Gastrocnemius medialis (tissue), 4 donors: ENCODE data around the gene ALCAM. TPM values are rescaled to one million over a fixed set of nuclear protein-coding genes. Genes with fewer than 3 reads are reported as not detected.

ENCODE experiments used
- ATAC-seq, 2 donors: fragments of 150-250 bp; one replicate each; pipeline ENCODE4 v1.9.1; 2016
- DNase-seq, 2 donors: peaks; one replicate each; pipeline ENCODE4 v3.0.0-alpha.2; 2019
- H3K27ac ChIP-seq, 4 donors: fragments of 200-600 bp; sonication (generic); 1 replicate in 1 of 4; 2 replicates in 3 of 4; pipeline ENCODE4 v1.5.1; 2016 to 2018; ENCODE audit warnings: mild to moderate bottlenecking in 2 of 4, moderate library complexity in 1 of 4
- H3K27me3 ChIP-seq, 3 donors: fragments of 200-600 bp; sonication (generic) in 2 of 3; 1 replicate in 1 of 3; 2 replicates in 2 of 3; pipeline versions ENCODE4 v1.5.1 to v1.6.0; 2016 to 2019; ENCODE audit warnings: mild to moderate bottlenecking in 1 of 3, moderate library complexity in 1 of 3
- H3K36me3 ChIP-seq, 2 donors: fragments of 200-600 bp; sonication (generic) in 1 of 2; one replicate each; pipeline ENCODE4 v1.5.1; 2017 to 2018
- H3K4me1 ChIP-seq, 2 donors: fragments of 200-600 bp; sonication (generic) in 1 of 2; one replicate each; pipeline ENCODE4 v1.5.1; 2016 to 2017; ENCODE audit warnings: mild to moderate bottlenecking in 2 of 2
- H3K4me3 ChIP-seq, 4 donors: fragments of 200-600 bp; sonication (generic) in 3 of 4; 1 replicate in 1 of 4; 2 replicates in 3 of 4; pipeline ENCODE4 v1.5.1; 2016 to 2019; ENCODE audit warnings: mild to moderate bottlenecking in 2 of 4
- H3K9me3 ChIP-seq, 3 donors: fragments of 200-600 bp; sonication (generic) in 2 of 3; 1 replicate in 1 of 3; 2 replicates in 2 of 3; pipeline ENCODE4 v1.5.1; 2016 to 2019
- POLR2A ChIP-seq, 2 donors: fragments of 450-650 bp; IDR thresholded peaks; one replicate each; pipeline ENCODE4 v1.6.1; 2017; ENCODE audit warnings: antibody characterized with exemption in 2 of 2, mild to moderate bottlenecking in 2 of 2, moderate library complexity in 2 of 2
- in situ Hi-C, 4 donors: fragments of 200-750 bp; cut with MboI; loops; one replicate each; pipeline versions ENCODE4 v1.15.0 to v1.8.0; 2017; ENCODE audit warnings: low sequenced_read_pairs in 4 of 4
- intact Hi-C: fragments of 100-400 bp; cut with DNase I; formaldehyde crosslinking; loops from one replicate; pipeline ENCODE4 v1.15.1; 2023; ENCODE audit warnings: low total_unique reads
- total RNA-seq, 4 donors: library from RNA; depleted of rRNA; stranded (reverse); fragments of >200 nt; gene quantifications; one replicate each; pipeline versions ENCODE4 v1.1.0 to v1.2.3, GENCODE V29; 2016
- TF ChIP-seq, protein P1 (sequence below), 5 experiments: fragments of 450-650 bp in 3 of 5; fragments of 200-600 bp in 2 of 5; sonication (generic) in 2 of 5; IDR thresholded peaks in 4 of 5; conservative IDR thresholded peaks in 1 of 5; 1 replicate in 4 of 5; 2 replicates in 1 of 5; pipeline ENCODE4 v1.5.1; 2016 to 2019; ENCODE audit warnings: antibody characterized with exemption in 5 of 5, mild to moderate bottlenecking in 3 of 5, moderate library complexity in 3 of 5

ALCAM gene
- total RNA-seq, 4 donors from 2014 or later: 0.82 to 3.5 (median 1.6) TPM

DNA sequence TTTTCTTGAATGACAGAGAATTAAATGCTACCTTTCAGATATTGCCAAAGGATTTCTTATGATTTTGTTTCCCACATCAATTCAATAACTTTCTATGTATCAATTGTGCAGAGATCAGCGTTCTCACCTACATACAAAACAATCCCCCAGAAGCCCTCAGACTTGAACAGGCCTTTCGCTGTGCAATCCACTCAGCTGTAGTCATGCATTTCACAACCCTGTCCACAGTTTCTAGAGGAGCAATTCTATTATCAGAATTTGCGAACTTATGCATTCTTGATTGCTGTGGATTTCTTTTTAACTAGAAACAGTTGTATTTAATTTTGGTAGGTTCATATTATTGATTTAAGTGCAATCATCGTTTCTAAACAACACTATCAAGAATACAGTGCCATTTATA lies 13.7 kb upstream of the ALCAM start:
- ATAC-seq: no peak
- no peaks in the 10 kb centered on the region for H3K9me3 ChIP-seq
- intact Hi-C loops: no loop called here
- TF ChIP-seq, protein P1, sequence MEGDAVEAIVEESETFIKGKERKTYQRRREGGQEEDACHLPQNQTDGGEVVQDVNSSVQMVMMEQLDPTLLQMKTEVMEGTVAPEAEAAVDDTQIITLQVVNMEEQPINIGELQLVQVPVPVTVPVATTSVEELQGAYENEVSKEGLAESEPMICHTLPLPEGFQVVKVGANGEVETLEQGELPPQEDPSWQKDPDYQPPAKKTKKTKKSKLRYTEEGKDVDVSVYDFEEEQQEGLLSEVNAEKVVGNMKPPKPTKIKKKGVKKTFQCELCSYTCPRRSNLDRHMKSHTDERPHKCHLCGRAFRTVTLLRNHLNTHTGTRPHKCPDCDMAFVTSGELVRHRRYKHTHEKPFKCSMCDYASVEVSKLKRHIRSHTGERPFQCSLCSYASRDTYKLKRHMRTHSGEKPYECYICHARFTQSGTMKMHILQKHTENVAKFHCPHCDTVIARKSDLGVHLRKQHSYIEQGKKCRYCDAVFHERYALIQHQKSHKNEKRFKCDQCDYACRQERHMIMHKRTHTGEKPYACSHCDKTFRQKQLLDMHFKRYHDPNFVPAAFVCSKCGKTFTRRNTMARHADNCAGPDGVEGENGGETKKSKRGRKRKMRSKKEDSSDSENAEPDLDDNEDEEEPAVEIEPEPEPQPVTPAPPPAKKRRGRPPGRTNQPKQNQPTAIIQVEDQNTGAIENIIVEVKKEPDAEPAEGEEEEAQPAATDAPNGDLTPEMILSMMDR (IDR thresholded peaks at IDR 0.05 in 4 of 5, conservative IDR thresholded peaks at IDR 0.05 in 1 of 5): no peak
- TF ChIP-seq POLR2A (IDR thresholded peaks at IDR 0.05): no peak
- no peak overlapping the region for H3K27ac ChIP-seq
- H3K36me3 ChIP-seq: no peaks in the 10 kb centered on the region
- in situ Hi-C loops: no loop called here
- no peaks in the 10 kb centered on the region for H3K4me1 ChIP-seq
- peaks cover 0 to 13% (median 0%) of the 10 kb centered on the region in 3 donors for H3K27me3 ChIP-seq
- no peak for DNase-seq
- no peak overlapping the region for H3K4me3 ChIP-seq

DNA sequence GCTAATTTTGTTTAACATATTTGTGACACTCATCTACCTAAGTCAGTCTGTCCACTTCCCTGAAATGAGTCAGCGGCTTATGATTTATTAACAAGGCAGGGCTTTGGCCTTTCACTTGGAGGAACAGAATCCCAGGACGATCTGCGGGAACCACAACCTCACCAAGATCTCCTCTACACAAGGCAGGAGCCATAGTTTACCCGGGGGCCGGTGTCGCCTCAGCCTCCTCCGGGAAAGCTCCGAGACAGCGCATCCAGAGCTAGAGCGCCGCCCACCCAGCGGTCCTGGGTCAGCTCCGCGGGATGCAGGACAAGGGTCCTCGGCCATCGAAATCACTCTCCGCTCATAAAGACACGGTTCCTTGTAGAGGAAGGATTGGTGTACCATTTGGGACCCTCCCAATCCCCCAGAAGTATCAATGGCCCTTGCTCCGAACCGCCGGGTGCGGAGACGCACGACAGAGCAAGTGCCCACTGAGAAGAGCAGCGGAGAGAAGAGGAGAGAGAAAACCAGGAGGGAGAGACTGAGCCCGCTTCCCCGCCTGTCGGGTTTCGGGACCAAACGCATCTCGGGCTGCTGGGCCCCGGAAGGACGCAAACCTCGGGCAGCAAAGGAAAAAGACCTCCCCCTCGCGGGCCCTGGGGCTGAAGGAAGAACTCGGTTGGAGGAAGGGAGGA lies 13.1 kb upstream of the ALCAM start:
- H3K4me1 ChIP-seq: no peaks in the 10 kb centered on the region
- H3K36me3 ChIP-seq: no peaks in the 10 kb centered on the region
- peak overlapping the region in 2 of 4 donors; percentile 15 to 18 for H3K4me3 ChIP-seq
- H3K27me3 ChIP-seq: peaks cover 0 to 13% (median 0%) of the 10 kb centered on the region in 3 donors
- DNase-seq: no peak
- ATAC-seq: no peak
- no peak overlapping the region for H3K27ac ChIP-seq
- in situ Hi-C loops (no loop called here), intact Hi-C loops (no loop called here)
- no peaks in the 10 kb centered on the region for H3K9me3 ChIP-seq
- TF ChIP-seq POLR2A (IDR thresholded peaks at IDR 0.05): no peak
- TF ChIP-seq, protein P1 (IDR thresholded peaks at IDR 0.05 in 4 of 5, conservative IDR thresholded peaks at IDR 0.05 in 1 of 5): no peak

DNA sequence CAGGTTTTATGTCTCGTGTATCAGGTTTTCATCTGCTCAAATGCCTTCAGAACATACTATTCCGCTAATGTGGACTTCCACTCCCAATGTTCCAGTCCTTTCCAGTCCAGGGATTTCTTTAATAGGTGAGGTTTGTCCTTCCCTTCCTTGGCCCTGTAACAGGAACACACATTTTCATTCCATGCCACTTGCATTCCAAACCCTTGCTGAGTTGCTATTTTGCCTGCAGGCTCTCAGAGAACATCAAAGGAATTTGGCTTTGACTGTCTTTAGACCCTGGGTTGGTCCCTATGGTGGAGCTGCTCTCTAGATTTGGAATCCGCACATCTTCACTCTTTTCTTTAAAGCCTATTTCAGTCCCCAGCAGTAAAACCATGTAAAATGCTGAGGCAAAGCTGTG lies 12.3 kb upstream of the ALCAM start:
- H3K4me1 ChIP-seq: no peaks in the 10 kb centered on the region
- intact Hi-C loops (no loop called here), in situ Hi-C loops (no loop called here)
- no peaks in the 10 kb centered on the region for H3K36me3 ChIP-seq
- TF ChIP-seq, protein P1 (IDR thresholded peaks at IDR 0.05 in 4 of 5, conservative IDR thresholded peaks at IDR 0.05 in 1 of 5): no peak
- TF ChIP-seq POLR2A (IDR thresholded peaks at IDR 0.05): no peak
- H3K27ac ChIP-seq: no peak overlapping the region
- no peaks in the 10 kb centered on the region for H3K9me3 ChIP-seq
- peaks cover 0 to 13% (median 0%) of the 10 kb centered on the region in 3 donors for H3K27me3 ChIP-seq
- ATAC-seq (no peak), DNase-seq (no peak)
- no peak overlapping the region for H3K4me3 ChIP-seq

DNA sequence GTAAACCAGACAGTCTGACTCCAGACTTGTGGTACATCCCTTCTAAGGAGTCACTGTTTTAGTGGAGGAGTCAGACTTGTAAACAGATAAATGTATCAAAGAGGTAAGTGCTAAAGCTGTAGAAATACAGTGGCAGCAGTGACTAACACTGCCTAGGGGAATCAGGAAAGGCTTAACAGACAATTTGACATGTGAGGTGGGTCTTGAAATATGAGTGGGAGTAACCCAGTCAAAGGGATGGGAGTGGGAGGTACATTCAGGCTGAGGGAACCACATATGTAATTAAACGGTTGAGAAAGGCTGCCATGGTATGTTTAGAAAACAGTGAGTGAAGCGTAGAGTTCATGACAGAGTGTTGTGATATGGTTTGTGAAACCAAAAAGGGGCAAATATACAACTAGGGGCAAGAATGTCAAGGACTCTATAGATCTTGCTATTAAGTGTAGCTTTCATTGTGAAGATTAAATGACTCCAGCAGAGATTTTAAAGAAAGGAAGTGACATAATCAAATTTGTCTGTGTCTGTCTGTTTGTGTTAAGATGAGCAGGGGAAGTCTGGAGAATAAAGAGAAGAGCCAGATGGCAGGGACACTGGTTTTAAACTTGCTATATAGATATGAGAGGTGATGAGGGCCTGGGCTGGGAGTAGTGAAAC lies 11.2 kb upstream of the ALCAM start:
- no peak for DNase-seq
- in situ Hi-C loops: no loop called here
- no peaks in the 10 kb centered on the region for H3K9me3 ChIP-seq
- no peaks in the 10 kb centered on the region for H3K4me1 ChIP-seq
- H3K36me3 ChIP-seq: no peaks in the 10 kb centered on the region
- no peak overlapping the region for H3K27ac ChIP-seq
- H3K27me3 ChIP-seq: peaks cover 0 to 13% (median 0%) of the 10 kb centered on the region in 3 donors
- no peak overlapping the region for H3K4me3 ChIP-seq
- no peak for ATAC-seq
- intact Hi-C loops: no loop called here
- TF ChIP-seq, protein P1 (IDR thresholded peaks at IDR 0.05 in 4 of 5, conservative IDR thresholded peaks at IDR 0.05 in 1 of 5): no peak
- no peak for TF ChIP-seq POLR2A (IDR thresholded peaks at IDR 0.05)
